Measurements from ENCODE around the gene ME3.

ME3 gene

GRCh38 chr11:86718999-86719398, 46.6 kb upstream of the ME3 start:
- no peak for TF ChIP-seq TCF12 (IDR thresholded peaks at IDR 0.05; ENCODE audit: low read depth)
- TF ChIP-seq ZBTB7A (IDR thresholded peaks at IDR 0.05; ENCODE audit: low read depth), result no peak
- TF ChIP-seq USF1 (IDR thresholded peaks at IDR 0.05), result no peak
- TF ChIP-seq CEBPB (IDR thresholded peaks at IDR 0.05), result no peak
- TF ChIP-seq MAX (IDR thresholded peaks at IDR 0.05), result no peak
- TF ChIP-seq CREB1 (IDR thresholded peaks at IDR 0.05; ENCODE audit: low read depth), result no peak
- no peak for TF ChIP-seq EP300 (IDR thresholded peaks at IDR 0.05; ENCODE audit: borderline replicate concordance)

- TF ChIP-seq MAX (IDR thresholded peaks at IDR 0.05), result no peak
- TF ChIP-seq CREB1 (IDR thresholded peaks at IDR 0.05; ENCODE audit: low read depth), result no peak
- no peak for TF ChIP-seq NFIC (IDR thresholded peaks at IDR 0.05)
- no peak for TF ChIP-seq RAD21 (IDR thresholded peaks at IDR 0.05; ENCODE audit: low read depth)
- TF ChIP-seq YY1 (IDR thresholded peaks at IDR 0.05; ENCODE audit: low read depth), result no peak
- TF ChIP-seq TCF12 (IDR thresholded peaks at IDR 0.05; ENCODE audit: low read depth), result no peak
- TF ChIP-seq CEBPB (IDR thresholded peaks at IDR 0.05), result no peak
- TF ChIP-seq FOXM1 (IDR thresholded peaks at IDR 0.05; ENCODE audit: borderline replicate concordance, low read depth), result no peak
- TF ChIP-seq TEAD4 (IDR thresholded peaks at IDR 0.05), result no peak
- no peak for TF ChIP-seq EP300 (IDR thresholded peaks at IDR 0.05; ENCODE audit: borderline replicate concordance)
- TF ChIP-seq ZBTB7A (IDR thresholded peaks at IDR 0.05; ENCODE audit: low read depth), result no peak
- no peak for TF ChIP-seq TAF1 (IDR thresholded peaks at IDR 0.05; ENCODE audit: low read depth)
- no peak for TF ChIP-seq EGR1 (IDR thresholded peaks at IDR 0.05)
- TF ChIP-seq USF1 (IDR thresholded peaks at IDR 0.05), result no peak
- no peak for TF ChIP-seq REST (IDR thresholded peaks at IDR 0.05; ENCODE audit: low read depth)
Observed at GRCh38 chr11:86718521-86718920, 46.1 kb upstream of the ME3 start.

- TF ChIP-seq USF1 (IDR thresholded peaks at IDR 0.05) (no peak), ZBTB7A (IDR thresholded peaks at IDR 0.05; ENCODE audit: low read depth) (no peak), TEAD4 (IDR thresholded peaks at IDR 0.05) (0 out of 2 replicates have a peak, but pooled peaks have one; percentile 4), EGR1 (IDR thresholded peaks at IDR 0.05) (no peak), CREB1 (IDR thresholded peaks at IDR 0.05; ENCODE audit: low read depth) (no peak), YY1 (IDR thresholded peaks at IDR 0.05; ENCODE audit: low read depth) (no peak)
Observed at GRCh38 chr11:86717817-86718501, 45.5 kb upstream of the ME3 start.

GRCh38 chr11:86715611-86716010, 43.2 kb upstream of the ME3 start:
- TF ChIP-seq CREB1 (IDR thresholded peaks at IDR 0.05; ENCODE audit: low read depth) (no peak), TEAD4 (IDR thresholded peaks at IDR 0.05) (no peak), FOXM1 (IDR thresholded peaks at IDR 0.05; ENCODE audit: borderline replicate concordance, low read depth) (no peak), USF1 (IDR thresholded peaks at IDR 0.05) (no peak), TCF12 (IDR thresholded peaks at IDR 0.05; ENCODE audit: low read depth) (no peak), YY1 (IDR thresholded peaks at IDR 0.05; ENCODE audit: low read depth) (no peak), NFIC (IDR thresholded peaks at IDR 0.05) (no peak), ZBTB7A (IDR thresholded peaks at IDR 0.05; ENCODE audit: low read depth) (no peak), EGR1 (IDR thresholded peaks at IDR 0.05) (no peak), TAF1 (IDR thresholded peaks at IDR 0.05; ENCODE audit: low read depth) (no peak), CEBPB (IDR thresholded peaks at IDR 0.05) (no peak), RAD21 (IDR thresholded peaks at IDR 0.05; ENCODE audit: low read depth) (no peak), REST (IDR thresholded peaks at IDR 0.05; ENCODE audit: low read depth) (no peak), MAX (IDR thresholded peaks at IDR 0.05) (no peak), EP300 (IDR thresholded peaks at IDR 0.05; ENCODE audit: borderline replicate concordance) (no peak)

GRCh38 chr11:86713552-86713951, 41.1 kb upstream of the ME3 start:
- no peak for TF ChIP-seq RAD21 (IDR thresholded peaks at IDR 0.05; ENCODE audit: low read depth)
- TF ChIP-seq CEBPB (IDR thresholded peaks at IDR 0.05), result peak; percentile 39; the same call in 1 of the 2 replicates
- no peak for TF ChIP-seq TEAD4 (IDR thresholded peaks at IDR 0.05)
- peak; percentile 78 for TF ChIP-seq MAX (IDR thresholded peaks at IDR 0.05)
- no peak for TF ChIP-seq NFIC (IDR thresholded peaks at IDR 0.05)
- no peak for TF ChIP-seq TAF1 (IDR thresholded peaks at IDR 0.05; ENCODE audit: low read depth)
- TF ChIP-seq EP300 (IDR thresholded peaks at IDR 0.05; ENCODE audit: borderline replicate concordance), result peak; percentile 50; the same call in 1 of the 2 replicates

Data from Ishikawa (cell line).